HepG2 (cell line): Measurements from ENCODE around the gene TTLL4. TPM values are rescaled to one million over a fixed set of nuclear protein-coding genes. Genes with fewer than 3 reads are reported as not detected.
A peak's percentile ranks its signal among the peaks of the same experiment; 100 is the strongest.

ENCODE experiments used
- ATAC-seq: fragments of 200-7000 bp; cut with Tn5 transposase; 3 replicates; pipeline ENCODE4 v1.9.1; 2020; ENCODE audit warnings: mild to moderate bottlenecking, moderate library complexity
- BruUV-seq: library from RNA; stranded (reverse); fragments of 400-500 nt; replicated peaks from 2 replicates; lab custom pipeline; 2021; lab: Mats Ljungman, UMichigan
- CTCF ChIA-PET: fragments of 300-600 bp; formaldehyde crosslinking; extraction: SDS; loops from one replicate; lab custom pipeline; 2021; ENCODE audit warnings: low total read pairs, inconsistent platforms, low intra/inter-chr PET ratio; lab: Yijun Ruan, JAX
- POLR2A ChIA-PET: fragments of 350-600 bp; sonication (Branson Sonifier 250); formaldehyde crosslinking; loops from one replicate; lab custom pipeline; 2020; ENCODE audit warnings: antibody characterized with exemption, inconsistent platforms; lab: Yijun Ruan, JAX
- DNase-seq: peaks from one replicate; pipeline ENCODE4 v3.0.0-alpha.2; 2015; ENCODE audit warnings: low spot score
- FAIRE-seq: peaks from 3 replicates; lab custom pipeline; 2011; peaks lifted over from hg19 to GRCh38; lab: Jason Lieb, UNC
- H2AFZ ChIP-seq: one replicate; pipeline ENCODE4 v1.6.1; 2011; ENCODE audit warnings: low read length, inconsistent platforms
- H3K27ac ChIP-seq: fragments of 300-600 bp; 3 replicates; pipeline ENCODE4 v1.8.0; 2011; ENCODE audit warnings: mixed run types, mild to moderate bottlenecking, mixed read lengths, low read length, inconsistent platforms; ENCODE audit not compliant: insufficient read depth; ENCODE audit errors: extremely low read length
- H3K27me3 ChIP-seq, 2 experiments: fragments of 200-600 bp in 1 of 2; 2 replicates in 1 of 2; 3 replicates in 1 of 2; pipeline versions ENCODE4 v1.6.0 to v1.8.0; 2011; ENCODE audit warnings: low read length in 2 of 2, mild to moderate bottlenecking in 2 of 2, moderate library complexity in 2 of 2, inconsistent platforms in 1 of 2; ENCODE audit not compliant: insufficient read depth in 2 of 2, control insufficient read depth in 1 of 2
- H3K36me3 ChIP-seq, 2 experiments: fragments of 200-600 bp in 1 of 2; replicated peaks in 1 of 2; 2 replicates in 1 of 2; 3 replicates in 1 of 2; pipeline versions ENCODE4 v1.5.1 to v1.8.0; 2011; ENCODE audit warnings: low read length in 2 of 2, inconsistent platforms in 1 of 2; ENCODE audit not compliant: insufficient read depth in 2 of 2, control insufficient read depth in 1 of 2
- H3K4me1 ChIP-seq: 2 replicates; pipeline ENCODE4 v1.5.1; 2012; ENCODE audit warnings: low read length, inconsistent platforms; ENCODE audit not compliant: insufficient read depth
- H3K4me2 ChIP-seq: 2 replicates; pipeline ENCODE4 v1.6.0; 2011; ENCODE audit warnings: low read depth, low read length, inconsistent platforms
- H3K4me3 ChIP-seq, 3 experiments: fragments of 200-600 bp in 1 of 3; sonication (generic), shearing (Covaris generic) in 1 of 3; replicated peaks in 1 of 3; 2 replicates each; pipeline ENCODE4 v1.5.1; 2011 to 2016; ENCODE audit warnings: low read length in 3 of 3, inconsistent platforms in 2 of 3, low read depth in 2 of 3, mild to moderate bottlenecking in 2 of 3, control low read depth in 1 of 3, mixed read lengths in 1 of 3; ENCODE audit not compliant: insufficient read depth in 1 of 3
- H3K79me2 ChIP-seq: one replicate; pipeline ENCODE4 v1.6.1; 2011; ENCODE audit warnings: low read length, inconsistent platforms; ENCODE audit not compliant: insufficient read depth
- H3K9ac ChIP-seq: 2 replicates; pipeline ENCODE4 v1.6.0; 2011; ENCODE audit warnings: mild to moderate bottlenecking, low read depth, low read length, inconsistent platforms; ENCODE audit not compliant: insufficient read depth
- H3K9me3 ChIP-seq: 2 replicates; pipeline ENCODE4 v1.5.1; 2012; ENCODE audit warnings: mild to moderate bottlenecking, low read length
- H4K20me1 ChIP-seq: 2 replicates; pipeline ENCODE4 v1.6.0; 2011; ENCODE audit warnings: inconsistent platforms, mild to moderate bottlenecking, low read length, moderate library complexity; ENCODE audit not compliant: insufficient read depth
- FOSL2 ChIP-seq: sonication (generic); formaldehyde crosslinking; IDR thresholded peaks from 2 replicates; pipeline ENCODE4 v1.4.0; 2020; ENCODE audit warnings: missing genetic modification reagents
- KAT8 ChIP-seq: IDR thresholded peaks from 2 replicates; pipeline ENCODE4 v1.6.1; 2016; ENCODE audit warnings: missing genetic modification reagents, missing compliant biosample characterization
- SRF ChIP-seq: IDR thresholded peaks from 2 replicates; pipeline ENCODE4 v1.6.1; 2011; ENCODE audit warnings: mild to moderate bottlenecking, low read depth, low read length, moderate library complexity
- ZNF12 ChIP-seq: sonication (generic); formaldehyde crosslinking; IDR thresholded peaks from 2 replicates; pipeline ENCODE4 v1.5.0; 2020; ENCODE audit warnings: missing genetic modification reagents
- ZNF253 ChIP-seq: sonication (generic); formaldehyde crosslinking; IDR thresholded peaks from 2 replicates; pipeline ENCODE4 v1.8.0; 2022; ENCODE audit warnings: mild to moderate bottlenecking, missing genetic modification reagents, borderline replicate concordance
- ZNF558 ChIP-seq: sonication (generic); formaldehyde crosslinking; IDR thresholded peaks from 2 replicates; pipeline ENCODE4 v1.9.0; 2022; ENCODE audit warnings: mild to moderate bottlenecking, missing genetic modification reagents, borderline replicate concordance
- WGBS: methylation state at CpG from one replicate; pipeline ENCODE4 v1.1.6; 2017; ENCODE audit warnings: low lambda C conversion rate; 5-methylcytosine and 5-hydroxymethylcytosine counted together
- in situ Hi-C: cut with HindIII; loops from 2 replicates; pipeline ENCODE4 v1.10.0; 2017; ENCODE audit warnings: low pct_unique_long_range_greater_than_20kb; ENCODE audit not compliant: extremely low pct_ligation_motif_present
- intact Hi-C: fragments of 100-400 bp; cut with micrococcal nuclease; formaldehyde crosslinking; loops from one replicate; pipeline ENCODE4 v1.10.0; 2022; ENCODE audit not compliant: unreplicated experiment
- polyA plus RNA-seq, 8 experiments: library from polyadenylated mRNA; depleted of rRNA in 3 of 8; stranded (reverse) in 7 of 8; unstranded in 1 of 8; fragments of >200 nt; fragmentation: Illumina TruSeq in 4 of 8; extraction: Trizol in 4 of 8; gene quantifications; 2 replicates each; pipeline versions ENCODE4 v1.2.1 to v1.2.3, GENCODE V29; 2011 to 2016; ENCODE audit warnings: low read depth in 4 of 8, missing spikeins in 1 of 8, mixed read lengths in 1 of 8; ENCODE audit not compliant: insufficient read depth in 1 of 8
- total RNA-seq, 5 experiments: library from RNA; depleted of rRNA; stranded (reverse); fragments of >200 nt; fragmentation: Illumina TruSeq; extraction: Trizol; gene quantifications; 2 replicates each; pipeline ENCODE4 v1.2.3, GENCODE V29; 2016; ENCODE audit warnings: low read depth in 1 of 5
- TF ChIP-seq, protein P1 (sequence below): sonication (generic); formaldehyde crosslinking; IDR thresholded peaks from 2 replicates; pipeline ENCODE4 v1.4.0; 2020; ENCODE audit warnings: missing genetic modification reagents
- TF ChIP-seq, protein P2 (sequence below): sonication (generic); formaldehyde crosslinking; IDR thresholded peaks from 2 replicates; pipeline ENCODE4 v1.8.0; 2022; ENCODE audit warnings: mild to moderate bottlenecking, missing genetic modification reagents, moderate library complexity
- TF ChIP-seq, protein P3 (sequence below): sonication (generic); formaldehyde crosslinking; conservative IDR thresholded peaks from 2 replicates; pipeline ENCODE4 v1.4.0; 2020; ENCODE audit warnings: mild to moderate bottlenecking, missing genetic modification reagents, moderate library complexity

Gene TTLL4
- total and polyA plus RNA-seq, 2 of the 13 experiments (the other 11 are each of a cell fraction or from before 2014, with no cell fraction given): 77.5 to 84.6 TPM

DNA sequence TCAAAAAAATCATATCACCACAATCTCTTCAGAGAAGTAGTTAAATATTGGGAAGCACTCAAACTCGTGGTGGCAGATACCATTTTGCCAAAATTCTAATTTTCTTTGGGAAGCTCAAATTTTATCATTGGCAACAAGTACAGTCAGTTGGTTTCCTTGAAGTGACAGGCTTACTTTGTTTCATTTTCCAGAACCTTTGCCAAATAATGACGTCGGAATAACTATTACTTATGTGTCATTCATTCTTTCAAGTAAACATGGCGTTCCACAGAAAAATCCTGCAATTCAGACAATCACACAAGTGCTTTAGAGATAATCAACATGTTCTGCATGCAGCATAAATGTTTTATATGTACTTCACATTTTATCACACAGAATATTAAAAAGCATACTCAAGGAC, 5.4 kb downstream of the TTLL4 start:
- no peak for TF ChIP-seq SRF
- TF ChIP-seq, protein P1, sequence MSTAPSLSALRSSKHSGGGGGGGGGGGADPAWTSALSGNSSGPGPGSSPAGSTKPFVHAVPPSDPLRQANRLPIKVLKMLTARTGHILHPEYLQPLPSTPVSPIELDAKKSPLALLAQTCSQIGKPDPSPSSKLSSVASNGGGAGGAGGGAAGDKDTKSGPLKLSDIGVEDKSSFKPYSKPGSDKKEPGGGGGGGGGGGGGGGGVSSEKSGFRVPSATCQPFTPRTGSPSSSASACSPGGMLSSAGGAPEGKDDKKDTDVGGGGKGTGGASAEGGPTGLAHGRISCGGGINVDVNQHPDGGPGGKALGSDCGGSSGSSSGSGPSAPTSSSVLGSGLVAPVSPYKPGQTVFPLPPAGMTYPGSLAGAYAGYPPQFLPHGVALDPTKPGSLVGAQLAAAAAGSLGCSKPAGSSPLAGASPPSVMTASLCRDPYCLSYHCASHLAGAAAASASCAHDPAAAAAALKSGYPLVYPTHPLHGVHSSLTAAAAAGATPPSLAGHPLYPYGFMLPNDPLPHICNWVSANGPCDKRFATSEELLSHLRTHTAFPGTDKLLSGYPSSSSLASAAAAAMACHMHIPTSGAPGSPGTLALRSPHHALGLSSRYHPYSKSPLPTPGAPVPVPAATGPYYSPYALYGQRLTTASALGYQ (CRISPR knock-in tag): no peak
- peaks cover 3% of the 10 kb centered on the region; the same call in 1 of the 2 replicates for H4K20me1 ChIP-seq
- no peak overlapping the region for H3K4me2 ChIP-seq
- H3K27ac ChIP-seq: no peak overlapping the region
- intact Hi-C loops (no loop called here), in situ Hi-C loops (no loop called here)
- WGBS: 94% methylated on average over 4 of the region's 4 CpGs
- H3K4me3 ChIP-seq: no peak overlapping the region
- DNase-seq: no peak
- no peak for ATAC-seq
- no peak for FAIRE-seq
- no peaks in the 10 kb centered on the region for H3K9me3 ChIP-seq
- no peak overlapping the region for H2AFZ ChIP-seq
- no peaks in the 10 kb centered on the region; a peak in 1 of 5 replicates for H3K27me3 ChIP-seq
- peaks cover 86% of the 10 kb centered on the region for H3K79me2 ChIP-seq
- BruUV-seq: no TSS peak
- H3K9ac ChIP-seq: no peak overlapping the region
- CTCF ChIA-PET: interaction anchor here (1.5 kb wide), 1 partner anchor 132 kb away, joined by 3 read pairs; no protein-coding TSS in a partner anchor
- H3K36me3 ChIP-seq: peaks cover 4 to 30% of the 10 kb centered on the region in 2 experiments; a peak in 4 of 5 replicates
- H3K4me1 ChIP-seq: peaks cover 47% of the 10 kb centered on the region
- POLR2A ChIA-PET: no interaction called here

DNA sequence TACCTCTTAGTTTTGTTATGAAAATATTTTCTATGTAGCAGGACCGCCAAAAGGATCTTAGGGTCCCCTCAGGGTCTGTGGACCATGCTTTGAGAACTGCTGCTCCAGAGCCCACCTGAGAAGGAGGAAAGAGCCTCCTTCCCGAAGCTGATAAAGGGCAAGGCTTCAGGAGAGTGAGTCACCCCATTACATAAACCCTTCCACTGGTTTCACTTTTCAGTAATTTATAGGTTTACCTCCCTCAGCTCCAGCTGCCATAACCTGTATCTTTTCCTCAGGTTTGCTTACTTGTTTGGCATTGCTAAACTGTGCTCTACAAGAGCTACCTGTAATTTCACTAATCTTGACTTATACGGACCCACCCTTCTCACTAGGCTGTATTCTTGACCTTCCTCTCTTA, 6.6 kb downstream of the TTLL4 start:
- peaks cover 4 to 30% of the 10 kb centered on the region in 2 experiments; a peak in 4 of 5 replicates for H3K36me3 ChIP-seq
- TF ChIP-seq FOSL2 (CRISPR knock-in tag): peak; percentile 77
- TF ChIP-seq ZNF558: no peak
- no peak for TF ChIP-seq KAT8 (CRISPR knock-in tag)
- TF ChIP-seq, protein P2, sequence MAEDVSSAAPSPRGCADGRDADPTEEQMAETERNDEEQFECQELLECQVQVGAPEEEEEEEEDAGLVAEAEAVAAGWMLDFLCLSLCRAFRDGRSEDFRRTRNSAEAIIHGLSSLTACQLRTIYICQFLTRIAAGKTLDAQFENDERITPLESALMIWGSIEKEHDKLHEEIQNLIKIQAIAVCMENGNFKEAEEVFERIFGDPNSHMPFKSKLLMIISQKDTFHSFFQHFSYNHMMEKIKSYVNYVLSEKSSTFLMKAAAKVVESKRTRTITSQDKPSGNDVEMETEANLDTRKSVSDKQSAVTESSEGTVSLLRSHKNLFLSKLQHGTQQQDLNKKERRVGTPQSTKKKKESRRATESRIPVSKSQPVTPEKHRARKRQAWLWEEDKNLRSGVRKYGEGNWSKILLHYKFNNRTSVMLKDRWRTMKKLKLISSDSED: no peak
- TF ChIP-seq ZNF253: no peak
- TF ChIP-seq, protein P3, sequence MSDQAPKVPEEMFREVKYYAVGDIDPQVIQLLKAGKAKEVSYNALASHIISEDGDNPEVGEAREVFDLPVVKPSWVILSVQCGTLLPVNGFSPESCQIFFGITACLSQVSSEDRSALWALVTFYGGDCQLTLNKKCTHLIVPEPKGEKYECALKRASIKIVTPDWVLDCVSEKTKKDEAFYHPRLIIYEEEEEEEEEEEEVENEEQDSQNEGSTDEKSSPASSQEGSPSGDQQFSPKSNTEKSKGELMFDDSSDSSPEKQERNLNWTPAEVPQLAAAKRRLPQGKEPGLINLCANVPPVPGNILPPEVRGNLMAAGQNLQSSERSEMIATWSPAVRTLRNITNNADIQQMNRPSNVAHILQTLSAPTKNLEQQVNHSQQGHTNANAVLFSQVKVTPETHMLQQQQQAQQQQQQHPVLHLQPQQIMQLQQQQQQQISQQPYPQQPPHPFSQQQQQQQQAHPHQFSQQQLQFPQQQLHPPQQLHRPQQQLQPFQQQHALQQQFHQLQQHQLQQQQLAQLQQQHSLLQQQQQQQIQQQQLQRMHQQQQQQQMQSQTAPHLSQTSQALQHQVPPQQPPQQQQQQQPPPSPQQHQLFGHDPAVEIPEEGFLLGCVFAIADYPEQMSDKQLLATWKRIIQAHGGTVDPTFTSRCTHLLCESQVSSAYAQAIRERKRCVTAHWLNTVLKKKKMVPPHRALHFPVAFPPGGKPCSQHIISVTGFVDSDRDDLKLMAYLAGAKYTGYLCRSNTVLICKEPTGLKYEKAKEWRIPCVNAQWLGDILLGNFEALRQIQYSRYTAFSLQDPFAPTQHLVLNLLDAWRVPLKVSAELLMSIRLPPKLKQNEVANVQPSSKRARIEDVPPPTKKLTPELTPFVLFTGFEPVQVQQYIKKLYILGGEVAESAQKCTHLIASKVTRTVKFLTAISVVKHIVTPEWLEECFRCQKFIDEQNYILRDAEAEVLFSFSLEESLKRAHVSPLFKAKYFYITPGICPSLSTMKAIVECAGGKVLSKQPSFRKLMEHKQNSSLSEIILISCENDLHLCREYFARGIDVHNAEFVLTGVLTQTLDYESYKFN (CRISPR knock-in tag): no peak
- TF ChIP-seq ZNF12: no peak
- TF ChIP-seq, all 625 proteins: peak for 1
- ChIA-PET POLR2A (no interaction called here), CTCF (interaction anchor here (1.5 kb wide), 1 partner anchor 130 kb away, joined by 3 read pairs; no protein-coding TSS in a partner anchor)
- FAIRE-seq: no peak
- H3K9ac ChIP-seq: no peak overlapping the region
- intact Hi-C loops: no loop called here
- in situ Hi-C loops: no loop called here
- H3K9me3 ChIP-seq: no peaks in the 10 kb centered on the region
- WGBS: 84% methylated on average over 3 of the region's 3 CpGs
- H3K4me2 ChIP-seq: no peak overlapping the region
- peaks cover 48% of the 10 kb centered on the region for H3K4me1 ChIP-seq
- DNase-seq: no peak
- no peak overlapping the region for H3K4me3 ChIP-seq
- no peak overlapping the region for H2AFZ ChIP-seq
- no TSS peak for BruUV-seq
- ATAC-seq: no peak
- H3K27me3 ChIP-seq: no peaks in the 10 kb centered on the region
- peaks cover 3% of the 10 kb centered on the region; the same call in 1 of the 2 replicates for H4K20me1 ChIP-seq
- peaks cover 86% of the 10 kb centered on the region for H3K79me2 ChIP-seq
- no peak overlapping the region for H3K27ac ChIP-seq
